SK-N-SH (cell line): ENCODE measurements around the gene JPH2. TPM values are rescaled to one million over a fixed set of nuclear protein-coding genes. Genes with fewer than 3 reads are reported as not detected.

ENCODE experiments used
- CTCF ChIA-PET: fragments of 300-600, 350-600 bp; formaldehyde crosslinking; extraction: SDS; loops from one replicate; lab custom pipeline; 2021; lab: Yijun Ruan, JAX
- POLR2A ChIA-PET: fragments of 350-600 bp; sonication (Branson Sonifier 250); formaldehyde crosslinking; extraction: SDS; loops from one replicate; lab custom pipeline; 2020; ENCODE audit warnings: antibody characterized with exemption, inconsistent platforms; lab: Yijun Ruan, JAX
- DNase-seq: peaks from one replicate; pipeline ENCODE4 v3.0.0; 2012
- H2AFZ ChIP-seq: fragments of 200-600 bp; sonication (generic); 2 replicates; pipeline ENCODE4 v1.8.1; 2016; ENCODE audit warnings: antibody characterized with exemption, mild to moderate bottlenecking, low read depth
- H3F3A ChIP-seq: fragments of 200-600 bp; sonication (generic); replicated peaks from 2 replicates; pipeline ENCODE3; 2016; ENCODE audit warnings: antibody characterized with exemption, mild to moderate bottlenecking; ENCODE audit not compliant: insufficient read depth
- H3K27ac ChIP-seq, 2 experiments: fragments of 200-500 bp in 1 of 2; fragments of 200-600 bp in 1 of 2; sonication (Bioruptor generic) in 1 of 2; sonication (generic), shearing (Covaris generic) in 1 of 2; 2 replicates each; pipeline versions ENCODE4 v1.5.1 to v1.6.1; 2014 to 2016; ENCODE audit warnings: low read depth in 2 of 2, inconsistent platforms in 1 of 2, low read length in 1 of 2, mild to moderate bottlenecking in 1 of 2, mixed read lengths in 1 of 2
- H3K27me3 ChIP-seq: fragments of 200-600 bp; sonication (generic), shearing (Covaris generic); 2 replicates; pipeline ENCODE4 v1.6.1; 2016; ENCODE audit warnings: mixed run types; ENCODE audit not compliant: insufficient read depth
- H3K36me3 ChIP-seq, 2 experiments: fragments of 200-500 bp in 1 of 2; fragments of 200-600 bp in 1 of 2; sonication (Bioruptor generic) in 1 of 2; sonication (generic) in 1 of 2; replicated peaks in 1 of 2; 2 replicates each; pipeline versions ENCODE3 to v1.5.1; 2014 to 2016; ENCODE audit warnings: low read length in 1 of 2, mild to moderate bottlenecking in 1 of 2; ENCODE audit not compliant: insufficient read depth in 2 of 2, control insufficient read depth in 1 of 2
- H3K4me1 ChIP-seq, 2 experiments: fragments of 200-500 bp in 1 of 2; fragments of 200-600 bp in 1 of 2; sonication (Bioruptor generic) in 1 of 2; sonication (generic), shearing (Covaris generic) in 1 of 2; 2 replicates each; pipeline versions ENCODE4 v1.5.1 to v1.6.1; 2014 to 2016; ENCODE audit warnings: low read depth in 1 of 2, low read length in 1 of 2, mixed run types in 1 of 2; ENCODE audit not compliant: insufficient read depth in 2 of 2, control insufficient read depth in 1 of 2
- H3K4me2 ChIP-seq: fragments of 200-600 bp; sonication (generic), shearing (Covaris generic); 2 replicates; pipeline ENCODE4 v1.6.1; 2017; ENCODE audit warnings: mixed run types
- H3K4me3 ChIP-seq, 2 experiments: fragments of 200-500 bp in 1 of 2; fragments of 200-600 bp in 1 of 2; sonication (Bioruptor generic) in 1 of 2; sonication (generic), shearing (Covaris generic) in 1 of 2; 2 replicates each; pipeline versions ENCODE4 v1.5.1 to v1.8.1; 2014 to 2016; ENCODE audit warnings: low read depth in 2 of 2, inconsistent platforms in 1 of 2, low read length in 1 of 2, mild to moderate bottlenecking in 1 of 2, mixed read lengths in 1 of 2, moderate library complexity in 1 of 2
- H3K79me2 ChIP-seq: fragments of 200-600 bp; sonication (generic); 2 replicates; pipeline ENCODE4 v1.8.1; 2017; ENCODE audit warnings: mild to moderate bottlenecking; ENCODE audit not compliant: insufficient read depth
- H3K9ac ChIP-seq: fragments of 200-600 bp; sonication (generic); 2 replicates; pipeline ENCODE4 v1.6.1; 2017; ENCODE audit warnings: mixed run types
- H3K9me2 ChIP-seq: fragments of 200-600 bp; sonication (generic); 2 replicates; pipeline ENCODE4 v1.6.1; 2017; ENCODE audit warnings: mixed run types
- H3K9me3 ChIP-seq: fragments of 200-600 bp; sonication (generic); 2 replicates; pipeline ENCODE4 v1.6.1; 2017; ENCODE audit warnings: mixed run types, mild to moderate bottlenecking, moderate library complexity
- H4K20me1 ChIP-seq: fragments of 200-600 bp; sonication (generic); 2 replicates; pipeline ENCODE4 v1.6.1; 2017; ENCODE audit warnings: mild to moderate bottlenecking, mixed run types; ENCODE audit not compliant: insufficient read depth
- CHD2 ChIP-seq: fragments of 150-350 bp; IDR thresholded peaks from 2 replicates; pipeline ENCODE4 v1.6.1; 2018; ENCODE audit warnings: low read length; ENCODE audit not compliant: partially characterized antibody
- CTCF ChIP-seq: fragments of 200-600 bp; sonication (generic); IDR thresholded peaks from 2 replicates; pipeline ENCODE4 v1.6.1; 2017; ENCODE audit warnings: antibody characterized with exemption, mild to moderate bottlenecking, moderate library complexity
- EZH2phosphoT487 ChIP-seq: fragments of 200-600 bp; sonication (generic); IDR thresholded peaks from 2 replicates; pipeline ENCODE4 v1.6.1; 2017; ENCODE audit warnings: low read depth, mixed run types, mild to moderate bottlenecking, antibody characterized with exemption, moderate library complexity, borderline replicate concordance
- FOXJ3 ChIP-seq: sonication (generic); formaldehyde crosslinking; IDR thresholded peaks from 2 replicates; pipeline ENCODE4 v1.5.1; 2020; ENCODE audit warnings: mild to moderate bottlenecking, missing genetic modification reagents
- GABPA ChIP-seq: IDR thresholded peaks from 2 replicates; pipeline ENCODE4 v1.4.0; 2012; ENCODE audit warnings: low read depth, mild to moderate bottlenecking
- RAD21 ChIP-seq: IDR thresholded peaks from 2 replicates; pipeline ENCODE4 v1.6.1; 2012; ENCODE audit warnings: mild to moderate bottlenecking, low read length
- RXRA ChIP-seq: IDR thresholded peaks from 2 replicates; pipeline ENCODE4 v1.4.0; 2012; ENCODE audit warnings: low read depth, mild to moderate bottlenecking, borderline replicate concordance
- SMC3 ChIP-seq: IDR thresholded peaks from 2 replicates; pipeline ENCODE4 v1.6.1; 2012; ENCODE audit warnings: low read depth, low read length, improper control_type of control experiment
- TEAD4 ChIP-seq: IDR thresholded peaks from 2 replicates; pipeline ENCODE4 v1.4.0; 2012; ENCODE audit warnings: mild to moderate bottlenecking, borderline replicate concordance; ENCODE audit not compliant: insufficient read depth
- USF1 ChIP-seq: IDR thresholded peaks from 2 replicates; pipeline ENCODE4 v1.4.0; 2012; ENCODE audit warnings: low read depth, borderline replicate concordance
- ZBTB33 ChIP-seq: IDR thresholded peaks from 2 replicates; pipeline ENCODE4 v1.4.0; 2012; ENCODE audit warnings: low read depth, borderline replicate concordance
- WGBS: methylation state at CpG from one replicate; pipeline ENCODE4 v1.1.6; 2017; ENCODE audit warnings: low lambda C conversion rate; 5-methylcytosine and 5-hydroxymethylcytosine counted together
- polyA plus RNA-seq, 3 experiments: library from polyadenylated mRNA; depleted of rRNA; stranded (reverse); fragments of >200 nt; gene quantifications; 2 replicates each; pipeline ENCODE4 v1.2.3, GENCODE V29; 2012

JPH2 gene
- polyA plus RNA-seq, 1 of the 3 experiments (the other 2 are of a cell fraction) = 0.67 TPM

GRCh38 chr20:44080646-44081267 is 106.2 kb downstream of the JPH2 start:
- peak; percentile 79 for DNase-seq
- Histone ChIP-seq H3K9me3 (no peaks in the 10 kb centered on the region), H3K36me3 (no peaks in the 10 kb centered on the region), H3K4me1 (peaks cover 7 to 17% of the 10 kb centered on the region in 2 experiments; a peak in 3 of 4 replicates), H3K9ac (no peak overlapping the region), H3K4me3 (no peak overlapping the region; a peak in 1 of 4 replicates), H2AFZ (peak overlapping the region; percentile 64; the same call in 1 of the 2 replicates), H3K9me2 (no peaks in the 10 kb centered on the region), H3K27ac (peak overlapping the region in 1 of 2 experiments; percentile 30; a peak in 1 of 4 replicates), H3K4me2 (no peak overlapping the region), H3F3A (no peaks in the 10 kb centered on the region), H3K79me2 (no peaks in the 10 kb centered on the region), H3K27me3 (no peaks in the 10 kb centered on the region), H4K20me1 (no peaks in the 10 kb centered on the region)
- ChIA-PET POLR2A (interaction anchor here (0.8 kb wide), 1 partner anchor 69 kb away, joined by 3 read pairs; no protein-coding TSS in a partner anchor), CTCF (interaction anchor here (0.6 to 7.6 kb wide), 48 partner anchors 10 to 629 kb away, joined by 3 to 134 read pairs (median 4); partner anchors contain the start of gene MYBL2)
- WGBS = 27% methylated on average over 8 of the region's 8 CpGs
- TF ChIP-seq GABPA (no peak), CTCF (peak; percentile 98), RAD21 (peak; percentile 99), SMC3 (peak; percentile 99), ZBTB33 (no peak), CHD2 (peak; percentile 23), EZH2phosphoT487 (no peak)

- Histone ChIP-seq H3K4me2 (no peak overlapping the region), H3K4me1 (peaks cover 7 to 24% of the 10 kb centered on the region in 2 experiments; a peak in 3 of 4 replicates), H4K20me1 (no peaks in the 10 kb centered on the region), H2AFZ (no peak overlapping the region), H3K27ac (peak overlapping the region in 1 of 2 experiments; percentile 30; a peak in 1 of 4 replicates), H3K79me2 (no peaks in the 10 kb centered on the region), H3K9me3 (no peaks in the 10 kb centered on the region), H3K27me3 (no peaks in the 10 kb centered on the region), H3K9ac (no peak overlapping the region), H3K9me2 (no peaks in the 10 kb centered on the region), H3K4me3 (no peak overlapping the region), H3F3A (no peaks in the 10 kb centered on the region), H3K36me3 (no peaks in the 10 kb centered on the region)
- ChIA-PET POLR2A (interaction anchor here (0.8 kb wide), 1 partner anchor 68 kb away, joined by 3 read pairs; no protein-coding TSS in a partner anchor), CTCF (interaction anchor here (0.6 to 7.6 kb wide), 45 partner anchors 10 to 628 kb away, joined by 3 to 134 read pairs (median 4); partner anchors contain the start of gene MYBL2)
- WGBS = 88% methylated on average over 10 of the region's 10 CpGs
- DNase-seq = no peak
- TF ChIP-seq TEAD4 = no peak
- no peak for TF ChIP-seq CTCF
- no peak for TF ChIP-seq SMC3
- TF ChIP-seq RXRA = no peak
- TF ChIP-seq FOXJ3 (CRISPR knock-in tag) = no peak
- TF ChIP-seq USF1 = no peak
- TF ChIP-seq ZBTB33 = no peak
These were observed 106.9 kb downstream of the JPH2 start for GRCh38 chr20:44080064-44080463.
